Right cardiac atrium (tissue), 5 donors: Measurements from ENCODE around the gene CFAP45. TPM values are rescaled to one million over a fixed set of nuclear protein-coding genes. Genes with fewer than 3 reads are reported as not detected.

ENCODE experiments used
- ATAC-seq, 2 donors: fragments of 200-7000 bp; cut with Tn5 transposase; one replicate each; pipeline versions ENCODE4 v1.8.0 to v1.9.1; 2020; ENCODE audit warnings: moderate library complexity in 2 of 2, mild to moderate bottlenecking in 1 of 2
- DNase-seq, 3 donors: peaks; one replicate each; pipeline ENCODE4 v3.0.0-alpha.2; 2020
- H3K27ac ChIP-seq: one replicate; pipeline ENCODE4 v1.5.1; 2013; ENCODE audit warnings: mild to moderate bottlenecking, low read length, control low read depth, moderate library complexity
- H3K27me3 ChIP-seq: one replicate; pipeline ENCODE4 v1.6.1; 2013; ENCODE audit not compliant: control insufficient read depth, insufficient read depth
- H3K4me1 ChIP-seq: one replicate; pipeline ENCODE4 v1.6.1; 2013; ENCODE audit warnings: low read length; ENCODE audit not compliant: control insufficient read depth, insufficient read depth
- H3K4me3 ChIP-seq: one replicate; pipeline ENCODE4 v1.5.1; 2013; ENCODE audit warnings: low read length, control low read depth
- H3K9me3 ChIP-seq: one replicate; pipeline ENCODE4 v1.6.1; 2013; ENCODE audit warnings: low read length; ENCODE audit not compliant: control insufficient read depth
- WGBS: extraction: QIAGEN DNeasy Blood & Tissue Kit; methylation state at CpG from one replicate; pipeline ENCODE4 v1.1.7; 2013; 5-methylcytosine and 5-hydroxymethylcytosine counted together
- intact Hi-C, 4 donors: fragments of 100-400 bp; cut with DNase I; formaldehyde crosslinking; loops; one replicate each; pipeline versions ENCODE4 v1.11.0 to v1.14.0; 2022 to 2023
- polyA plus RNA-seq: library from polyadenylated mRNA; stranded (reverse); fragments of 200-250 nt; gene quantifications from one replicate; pipeline ENCODE4 v1.2.3, GENCODE V29; 2013
- total RNA-seq, 4 donors: library from RNA; stranded (reverse); fragmentation: NEBNext Ultra II Directional; extraction: Animal tissue kit (Norgen Biotek cat#: 25700); gene quantifications; one replicate each; pipeline ENCODE4 v1.2.1, GENCODE V29; 2021
- donor health status: healthy with polysubstance abuse.
- donor health status: DM: no; HTN: yes; CAD: no.
- donor health status: DM: no; HTN: no; CAD: no.
- donor health status: DM: no; HTN: yes; CAD: no; lungs with severe emphysema.
- donor health status: DM: yes; HTN: yes; CAD: no.

The CFAP45 gene
- total and polyA plus RNA-seq, 5 donors = 3.4 to 9.4 (median 4.1) TPM

DNA sequence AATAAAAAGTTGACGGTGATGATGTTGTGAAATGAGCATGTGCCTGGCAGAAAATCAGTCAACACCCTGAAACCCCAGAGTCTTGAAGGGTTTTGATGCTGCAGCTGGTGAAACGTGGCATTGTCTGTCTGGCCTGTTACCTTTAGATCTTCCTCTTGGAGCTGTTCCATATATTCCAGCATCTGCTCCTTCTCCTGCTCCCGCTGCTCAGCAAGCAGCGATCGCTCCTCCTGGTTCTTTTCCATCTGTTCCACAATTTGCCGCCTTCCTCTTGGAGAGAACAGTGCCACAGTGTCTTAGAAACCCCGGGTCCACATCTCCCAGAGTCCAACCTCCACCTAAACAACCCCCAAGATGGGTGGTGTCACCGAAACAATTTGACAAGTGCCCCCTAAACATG is 15.7 kb downstream of the CFAP45 start:
- intact Hi-C loops = no loop called here
- Histone ChIP-seq H3K9me3 (no peaks in the 10 kb centered on the region), H3K27ac (no peak overlapping the region), H3K4me3 (no peak overlapping the region), H3K27me3 (no peaks in the 10 kb centered on the region), H3K4me1 (peaks cover under 1% of the 10 kb centered on the region)
- 83% methylated on average over 8 of the region's 8 CpGs for WGBS
- no peak for ATAC-seq
- DNase-seq = no peak

- no peaks in the 10 kb centered on the region for H3K4me1 ChIP-seq
- no peak overlapping the region for H3K4me3 ChIP-seq
- intact Hi-C loops = no loop called here
- 67% methylated on average over 4 of the region's 4 CpGs for WGBS
- ATAC-seq (no peak), DNase-seq (no peak)
- H3K27me3 ChIP-seq = no peaks in the 10 kb centered on the region
- no peaks in the 10 kb centered on the region for H3K9me3 ChIP-seq
- H3K27ac ChIP-seq = no peak overlapping the region
Measured at GRCh38 chr1:159883134-159883533, 16.8 kb downstream of the CFAP45 start.

DNA sequence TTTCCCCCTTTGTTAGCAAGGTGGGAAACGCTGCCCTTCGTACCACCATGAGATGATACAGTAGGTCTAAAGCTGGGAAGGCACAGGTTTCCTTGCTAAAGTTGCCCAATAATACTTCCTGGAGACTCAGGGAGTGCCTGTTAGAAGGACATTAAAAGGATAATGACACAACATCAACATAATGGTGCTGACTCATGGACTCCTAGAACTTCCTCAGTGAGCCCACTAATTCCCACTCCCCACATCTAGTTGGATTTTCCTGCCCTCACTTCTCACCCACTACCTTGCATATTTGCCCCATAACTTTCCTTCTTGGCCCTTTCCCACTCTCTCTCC is 17.5 kb downstream of the CFAP45 start:
- peak in 1 of 2 donors; percentile 63 for ATAC-seq

DNA sequence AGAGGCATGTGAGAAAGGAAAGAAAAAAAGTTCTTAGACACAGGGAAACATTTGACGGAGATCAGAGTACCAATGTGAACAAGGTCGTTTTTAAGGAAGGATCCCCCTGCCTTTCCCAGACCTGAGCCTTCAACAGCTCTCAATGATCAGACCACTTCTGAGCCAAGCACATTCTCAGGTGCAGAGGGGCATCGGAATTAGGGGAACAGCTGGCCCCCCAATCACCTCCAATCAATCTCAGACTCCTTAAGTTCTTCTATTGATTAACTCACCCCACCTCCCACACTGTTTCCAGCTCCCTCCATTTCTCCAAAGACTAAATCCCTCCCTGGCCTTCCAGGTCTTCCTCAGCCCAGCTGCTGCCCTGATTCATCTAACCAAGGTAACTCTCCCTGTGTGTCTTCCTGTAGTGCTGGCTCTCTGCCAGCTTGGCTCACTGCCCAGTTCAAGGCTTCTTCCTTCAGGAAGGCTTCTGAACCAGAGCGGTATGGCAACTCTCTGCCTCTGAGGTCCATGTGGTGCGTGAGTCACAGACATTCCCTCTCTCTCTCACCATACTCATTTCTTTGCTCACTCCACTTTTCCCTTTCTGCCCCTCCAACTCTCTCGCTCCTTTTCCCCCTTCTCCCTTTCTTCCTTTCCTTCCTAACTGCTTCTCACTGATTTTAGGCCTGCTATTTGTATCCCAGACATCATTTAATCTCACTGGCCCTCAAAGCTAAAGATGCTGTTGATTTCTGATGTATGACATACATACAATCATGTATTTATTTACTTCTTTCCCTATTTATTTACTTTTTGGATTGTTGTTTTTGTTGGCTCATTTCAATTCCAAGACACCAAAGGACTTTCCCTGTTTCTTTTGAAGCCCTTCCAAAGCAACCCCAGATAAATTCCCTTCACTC is 18.1 kb downstream of the CFAP45 start:
- Histone ChIP-seq H3K4me3 (no peak overlapping the region), H3K27ac (no peak overlapping the region), H3K9me3 (no peaks in the 10 kb centered on the region), H3K4me1 (no peaks in the 10 kb centered on the region), H3K27me3 (no peaks in the 10 kb centered on the region)
- ATAC-seq (peak; percentile 61 to 71), DNase-seq (peak; percentile 71 to 88 (median 76))
- intact Hi-C loops = no loop called here
- WGBS = 66% methylated on average over 6 of the region's 6 CpGs

More for the DNA sequence above, 17.5 kb downstream of the CFAP45 start:
- no peaks in the 10 kb centered on the region for H3K4me1 ChIP-seq
- no peak overlapping the region for H3K27ac ChIP-seq
- H3K27me3 ChIP-seq = no peaks in the 10 kb centered on the region
- H3K9me3 ChIP-seq = no peaks in the 10 kb centered on the region
- 83% methylated on average over 2 of the region's 2 CpGs for WGBS
- H3K4me3 ChIP-seq = no peak overlapping the region
- DNase-seq = no peak
- intact Hi-C loops = no loop called here

GRCh38 chr1:159880430-159880829 is 19.5 kb downstream of the CFAP45 start:
- WGBS = 91% methylated on average over 3 of the region's 3 CpGs
- H3K4me3 ChIP-seq = no peak overlapping the region
- H3K9me3 ChIP-seq = no peaks in the 10 kb centered on the region
- intact Hi-C loops = no loop called here
- no peaks in the 10 kb centered on the region for H3K4me1 ChIP-seq
- H3K27me3 ChIP-seq = no peaks in the 10 kb centered on the region
- ATAC-seq = no peak
- H3K27ac ChIP-seq = no peak overlapping the region
- no peak for DNase-seq

GRCh38 chr1:159879977-159880376 is 20.0 kb downstream of the CFAP45 start:
- no peaks in the 10 kb centered on the region for H3K4me1 ChIP-seq
- H3K27me3 ChIP-seq = no peaks in the 10 kb centered on the region
- intact Hi-C loops = no loop called here
- ATAC-seq (no peak), DNase-seq (no peak)
- H3K9me3 ChIP-seq = no peaks in the 10 kb centered on the region
- no peak overlapping the region for H3K4me3 ChIP-seq
- WGBS = 84% methylated on average over 4 of the region's 4 CpGs
- H3K27ac ChIP-seq = no peak overlapping the region

GRCh38 chr1:159879136-159879535 is 20.8 kb downstream of the CFAP45 start:
- DNase-seq (no peak), ATAC-seq (no peak)
- intact Hi-C loops = no loop called here
- Histone ChIP-seq H3K27me3 (no peaks in the 10 kb centered on the region), H3K4me1 (no peaks in the 10 kb centered on the region), H3K9me3 (no peaks in the 10 kb centered on the region), H3K27ac (no peak overlapping the region), H3K4me3 (no peak overlapping the region)
- WGBS = 77% methylated on average over 3 of the region's 3 CpGs

DNA sequence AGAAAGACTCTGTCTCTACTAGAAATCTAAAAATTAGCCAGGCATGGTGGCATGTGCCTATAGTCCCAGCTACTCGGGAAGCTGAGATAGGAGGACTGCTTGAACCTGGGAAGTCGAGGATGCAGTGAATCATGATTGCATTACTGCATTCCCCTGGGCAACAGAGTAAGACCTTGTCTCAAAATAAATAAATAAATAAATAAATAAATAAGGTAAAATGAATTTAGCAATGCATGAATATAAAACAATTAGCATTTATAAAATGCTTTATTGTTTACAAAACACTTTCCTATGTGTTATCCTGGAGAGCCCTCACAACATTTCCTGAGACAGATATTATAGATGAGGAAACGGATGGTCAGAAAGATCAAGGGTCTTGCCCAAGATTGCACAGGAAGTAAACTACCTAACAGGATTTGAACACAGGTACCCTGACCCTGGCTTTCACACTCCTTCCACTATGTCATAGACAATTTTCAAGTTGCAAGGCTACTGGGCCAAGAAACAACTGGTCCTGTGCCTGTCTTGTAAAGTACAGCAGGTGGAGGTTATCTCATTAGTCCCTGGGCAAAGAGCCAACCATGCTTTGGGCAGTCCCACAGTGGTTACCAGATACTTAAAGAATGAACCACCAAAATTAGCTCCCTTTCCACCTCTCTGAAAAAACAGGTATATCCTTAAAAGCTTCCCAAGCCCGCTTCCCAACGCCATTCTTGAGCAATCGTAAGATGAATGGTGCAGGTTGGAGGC is 22.1 kb downstream of the CFAP45 start:
- Histone ChIP-seq H3K27me3 (no peaks in the 10 kb centered on the region), H3K9me3 (no peaks in the 10 kb centered on the region), H3K4me3 (no peak overlapping the region), H3K27ac (no peak overlapping the region), H3K4me1 (no peaks in the 10 kb centered on the region)
- ATAC-seq (no peak), DNase-seq (no peak)
- 94% methylated on average over 6 of the region's 6 CpGs for WGBS
- intact Hi-C loops = no loop called here

GRCh38 chr1:159873530-159874143 is 26.3 kb downstream of the CFAP45 start:
- intact Hi-C loops = no loop called here
- H3K27ac ChIP-seq = no peak overlapping the region
- ATAC-seq (no peak), DNase-seq (no peak)
- no peak overlapping the region for H3K4me3 ChIP-seq
- no peaks in the 10 kb centered on the region for H3K9me3 ChIP-seq
- peaks cover 3% of the 10 kb centered on the region for H3K4me1 ChIP-seq
- no peaks in the 10 kb centered on the region for H3K27me3 ChIP-seq
- 87% methylated on average over 4 of the region's 4 CpGs for WGBS

DNA sequence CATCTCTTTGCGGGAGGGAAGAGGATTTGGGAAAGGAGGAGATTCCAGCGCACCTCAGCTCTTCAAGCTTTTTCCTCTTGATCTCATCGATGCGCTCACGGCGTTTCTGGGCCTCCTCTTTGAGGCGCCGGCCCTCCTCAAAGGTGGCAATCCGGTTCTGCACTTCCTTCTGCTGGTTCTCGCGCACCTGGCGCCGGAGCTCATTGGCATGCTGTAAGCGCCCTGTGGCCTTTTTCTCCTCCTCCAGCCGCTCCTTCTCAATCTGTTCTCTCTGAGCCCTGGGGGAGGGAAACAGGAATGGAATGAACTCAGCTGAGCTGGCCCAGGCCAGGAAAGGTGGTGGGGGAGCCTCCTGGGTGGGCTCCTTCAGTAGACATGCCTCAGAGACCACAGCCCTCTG is 27.1 kb downstream of the CFAP45 start:
- 90% methylated on average over 15 of the region's 15 CpGs for WGBS
- ATAC-seq = no peak
- intact Hi-C loops = no loop called here

DNA sequence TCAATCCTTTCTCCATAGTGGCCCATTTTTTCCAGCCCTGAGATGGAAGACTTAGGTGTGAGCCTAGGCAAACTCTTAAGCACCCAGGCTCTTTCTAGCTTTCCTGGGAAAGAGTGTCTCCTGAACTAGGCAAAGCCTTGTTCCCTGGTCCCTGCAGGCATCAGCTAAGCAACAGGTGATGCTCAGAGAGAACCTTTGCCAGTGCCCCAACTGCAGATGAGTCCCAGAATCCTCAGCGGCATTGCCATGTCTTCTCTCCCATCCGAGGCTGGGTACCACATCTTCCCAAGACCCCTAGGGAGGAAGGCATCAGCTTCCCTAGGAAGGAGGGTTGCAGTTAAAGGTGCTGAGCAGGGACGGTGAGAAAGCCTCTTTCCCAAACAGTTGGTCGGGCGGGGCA is 29.3 kb downstream of the CFAP45 start:
- Histone ChIP-seq H3K4me3 (no peak overlapping the region), H3K4me1 (peaks cover 11% of the 10 kb centered on the region), H3K9me3 (no peaks in the 10 kb centered on the region), H3K27ac (no peak overlapping the region), H3K27me3 (no peaks in the 10 kb centered on the region)
- ATAC-seq (no peak), DNase-seq (no peak)
- 89% methylated on average over 5 of the region's 5 CpGs for WGBS
- intact Hi-C loops = no loop called here

More for the DNA sequence above, 27.1 kb downstream of the CFAP45 start:
- Histone ChIP-seq H3K27ac (no peak overlapping the region), H3K4me1 (peaks cover 8% of the 10 kb centered on the region), H3K9me3 (no peaks in the 10 kb centered on the region), H3K27me3 (no peaks in the 10 kb centered on the region), H3K4me3 (no peak overlapping the region)
- DNase-seq = no peak
